Dendritic cell treated with granulocyte-macrophage colony-stimulating factor and Interleukin-4, amounts not matched to agents 40 ng/mL and 50 ng/mL, for 4 days (primary cell): ENCODE data around the gene CYP2J2.
"Not testable (repeated sequence)": the region's sequence is repeated elsewhere in the genome, so short reads cannot be mapped to it uniquely, and the experiment has no call there.

Source experiments
- H3K27ac Mint-ChIP-seq: one replicate; pipeline ENCODE4 v1.8.0; 2022; ENCODE audit warnings: mild to moderate bottlenecking, mixed read lengths
- H3K27me3 Mint-ChIP-seq: one replicate; pipeline ENCODE4 v1.8.0; 2022; ENCODE audit warnings: mild to moderate bottlenecking, mixed read lengths
- H3K36me3 Mint-ChIP-seq: one replicate; pipeline ENCODE4 v1.8.0; 2022; ENCODE audit warnings: low read depth, mixed read lengths
- H3K4me1 Mint-ChIP-seq: one replicate; pipeline ENCODE4 v1.8.0; 2022; ENCODE audit warnings: low read depth, mixed read lengths
- H3K4me3 Mint-ChIP-seq: one replicate; pipeline ENCODE4 v1.8.0; 2022; ENCODE audit warnings: mild to moderate bottlenecking, moderate library complexity, mixed read lengths
- H3K9me3 Mint-ChIP-seq: one replicate; pipeline ENCODE4 v1.8.0; 2022; ENCODE audit warnings: mixed read lengths
- intact Hi-C: fragments of 100-400 bp; cut with micrococcal nuclease; formaldehyde crosslinking; loops from one replicate; pipeline ENCODE4 v1.15.0; 2022

The CYP2J2 gene

GRCh38 chr1:59926381-59927123, at the start of gene CYP2J2:
Gene CYP2J2, minus strand, starts transcription at chr1:59926773. Its CDS starts 27 bp downstream, at chr1:59926746.
- Mint-ChIP-seq H3K4me1 (peaks cover 12% of the 10 kb centered on the region), H3K27me3 (peaks cover 32% of the 10 kb centered on the region), H3K9me3 (peaks cover 11% of the 10 kb centered on the region), H3K27ac (no peak within 1 kb of the TSS), H3K4me3 (peak within 1 kb of the TSS; percentile 66), H3K36me3 (no peaks in the 10 kb centered on the region)
- intact Hi-C loops, result no loop called here

GRCh38 chr1:59973719-59974118, 47.1 kb upstream of the CYP2J2 start:
- H3K4me1 Mint-ChIP-seq, result no peaks in the 10 kb centered on the region

GRCh38 chr1:59972216-59972927, 45.8 kb upstream of the CYP2J2 start:
- Mint-ChIP-seq H3K4me3 (no peak overlapping the region), H3K4me1 (no peaks in the 10 kb centered on the region), H3K9me3 (no peaks in the 10 kb centered on the region), H3K36me3 (no peaks in the 10 kb centered on the region), H3K27ac (no peak overlapping the region), H3K27me3 (peaks cover 4% of the 10 kb centered on the region)
- intact Hi-C loops, result loop anchor here (10.0 kb wide), 1 partner anchor 1072 kb away; no protein-coding TSS in a partner anchor

More at GRCh38 chr1:59973719-59974118, 47.1 kb upstream of the CYP2J2 start:
- Mint-ChIP-seq H3K27ac (no peak overlapping the region), H3K36me3 (no peaks in the 10 kb centered on the region), H3K27me3 (peaks cover 4% of the 10 kb centered on the region), H3K9me3 (no peaks in the 10 kb centered on the region), H3K4me3 (no peak overlapping the region)
- intact Hi-C loops, result loop anchor here (10.0 kb wide), 1 partner anchor 1071 kb away; no protein-coding TSS in a partner anchor

- Mint-ChIP-seq H3K36me3 (no peaks in the 10 kb centered on the region), H3K27ac (no peak overlapping the region), H3K4me1 (no peaks in the 10 kb centered on the region), H3K27me3 (peaks cover 4% of the 10 kb centered on the region), H3K9me3 (no peaks in the 10 kb centered on the region), H3K4me3 (no peak overlapping the region)
- intact Hi-C loops, result loop anchor here (10.0 kb wide), 1 partner anchor 1073 kb away; no protein-coding TSS in a partner anchor
Observed at GRCh38 chr1:59971464-59971911, 44.9 kb upstream of the CYP2J2 start.

- not testable (repeated sequence) for H3K9me3 Mint-ChIP-seq, H3K4me1 Mint-ChIP-seq, H3K27ac Mint-ChIP-seq, H3K36me3 Mint-ChIP-seq, H3K27me3 Mint-ChIP-seq, H3K4me3 Mint-ChIP-seq
- intact Hi-C loops, result loop anchor here (10.0 kb wide), 1 partner anchor 1075 kb away; no protein-coding TSS in a partner anchor
Observed at GRCh38 chr1:59969542-59970175, 43.1 kb upstream of the CYP2J2 start.

- H3K4me1 Mint-ChIP-seq, H3K27me3 Mint-ChIP-seq, intact Hi-C loops, H3K9me3 Mint-ChIP-seq, H3K27ac Mint-ChIP-seq, H3K4me3 Mint-ChIP-seq, H3K36me3 Mint-ChIP-seq: not testable (repeated sequence)
Observed at GRCh38 chr1:59968746-59969145, 42.2 kb upstream of the CYP2J2 start.

GRCh38 chr1:59967780-59968179, 41.2 kb upstream of the CYP2J2 start:
- Mint-ChIP-seq H3K27me3 (peaks cover 2% of the 10 kb centered on the region), H3K4me1 (no peaks in the 10 kb centered on the region), H3K4me3 (no peak overlapping the region), H3K36me3 (no peaks in the 10 kb centered on the region), H3K27ac (no peak overlapping the region), H3K9me3 (no peaks in the 10 kb centered on the region)
- intact Hi-C loops, result no loop called here

GRCh38 chr1:59967141-59967697, 40.6 kb upstream of the CYP2J2 start:
- H3K4me3 Mint-ChIP-seq, result no peak overlapping the region
- H3K27ac Mint-ChIP-seq, result no peak overlapping the region
- intact Hi-C loops, result no loop called here
- H3K27me3 Mint-ChIP-seq, result peaks cover 2% of the 10 kb centered on the region
- H3K4me1 Mint-ChIP-seq, result no peaks in the 10 kb centered on the region
- H3K36me3 Mint-ChIP-seq, result no peaks in the 10 kb centered on the region
- no peaks in the 10 kb centered on the region for H3K9me3 Mint-ChIP-seq

- Mint-ChIP-seq H3K27ac (no peak overlapping the region), H3K36me3 (no peaks in the 10 kb centered on the region), H3K4me3 (no peak overlapping the region), H3K27me3 (no peaks in the 10 kb centered on the region), H3K9me3 (no peaks in the 10 kb centered on the region), H3K4me1 (no peaks in the 10 kb centered on the region)
- intact Hi-C loops, result no loop called here
Observed at GRCh38 chr1:59952065-59952464, 25.5 kb upstream of the CYP2J2 start.

GRCh38 chr1:59949648-59950047, 23.1 kb upstream of the CYP2J2 start:
- H3K4me3 Mint-ChIP-seq, result no peak overlapping the region
- no peak overlapping the region for H3K27ac Mint-ChIP-seq
- intact Hi-C loops, result no loop called here
- H3K36me3 Mint-ChIP-seq, result no peaks in the 10 kb centered on the region
- no peaks in the 10 kb centered on the region for H3K9me3 Mint-ChIP-seq
- no peaks in the 10 kb centered on the region for H3K27me3 Mint-ChIP-seq
- H3K4me1 Mint-ChIP-seq, result no peaks in the 10 kb centered on the region

- no peak overlapping the region for H3K4me3 Mint-ChIP-seq
- no peaks in the 10 kb centered on the region for H3K36me3 Mint-ChIP-seq
- H3K27me3 Mint-ChIP-seq, result no peaks in the 10 kb centered on the region
- H3K9me3 Mint-ChIP-seq, result no peaks in the 10 kb centered on the region
- intact Hi-C loops, result no loop called here
- no peak overlapping the region for H3K27ac Mint-ChIP-seq
- H3K4me1 Mint-ChIP-seq, result no peaks in the 10 kb centered on the region
Observed at GRCh38 chr1:59948990-59949389, 22.4 kb upstream of the CYP2J2 start.

GRCh38 chr1:59947047-59947938, 20.7 kb upstream of the CYP2J2 start:
- Mint-ChIP-seq H3K27me3 (no peaks in the 10 kb centered on the region), H3K4me1 (no peaks in the 10 kb centered on the region), H3K27ac (no peak overlapping the region), H3K36me3 (no peaks in the 10 kb centered on the region), H3K9me3 (no peaks in the 10 kb centered on the region), H3K4me3 (no peak overlapping the region)
- intact Hi-C loops, result loop anchor here (1.0 to 2.0 kb wide), 2 partner anchors 44 to 68 kb away; no protein-coding TSS in a partner anchor

- H3K9me3 Mint-ChIP-seq, result no peaks in the 10 kb centered on the region
- H3K27me3 Mint-ChIP-seq, result no peaks in the 10 kb centered on the region
- H3K4me3 Mint-ChIP-seq, result no peak overlapping the region
- intact Hi-C loops, result loop anchor here (2.0 kb wide), 1 partner anchor 43 kb away; no protein-coding TSS in a partner anchor
- no peak overlapping the region for H3K27ac Mint-ChIP-seq
- no peaks in the 10 kb centered on the region for H3K36me3 Mint-ChIP-seq
- H3K4me1 Mint-ChIP-seq, result no peaks in the 10 kb centered on the region
Observed at GRCh38 chr1:59945790-59946189, 19.2 kb upstream of the CYP2J2 start.
